K562 (cell line): ENCODE measurements around the gene TCF12. TPM values are rescaled to one million over a fixed set of nuclear protein-coding genes. Genes with fewer than 3 reads are reported as not detected.

Source experiments
- ATAC-seq: fragments of 200-7000 bp; cut with Tn5 transposase; 3 replicates; pipeline ENCODE4 v1.9.1; 2020; ENCODE audit warnings: moderate library complexity
- BruUV-seq: library from RNA; stranded (reverse); fragments of 400-500 nt; replicated peaks from 2 replicates; lab custom pipeline; 2021; lab: Mats Ljungman, UMichigan
- CTCF ChIA-PET: fragments of 300-600 bp; formaldehyde crosslinking; extraction: SDS; loops from one replicate; lab custom pipeline; 2021; ENCODE audit warnings: low intra/inter-chr PET ratio; lab: Yijun Ruan, JAX
- POLR2A ChIA-PET: fragments of 300-600, 350-650 bp; sonication (Branson Sonifier 250); formaldehyde crosslinking; extraction: SDS; loops from one replicate; lab custom pipeline; 2021; ENCODE audit warnings: antibody characterized with exemption, inconsistent platforms; lab: Yijun Ruan, JAX
- DNase-seq, 4 experiments: peaks; one replicate each; pipeline versions ENCODE4 v3.0.0 to v3.0.0-alpha.2; 2011 to 2018; ENCODE audit warnings: low spot score in 3 of 4, mixed read lengths in 3 of 4; ENCODE audit errors: extremely low read depth in 1 of 4
- FAIRE-seq: peaks from 2 replicates; lab custom pipeline; 2011; peaks lifted over from hg19 to GRCh38; lab: Jason Lieb, UNC
- H2AFZ ChIP-seq: 2 replicates; pipeline ENCODE4 v1.6.0; 2011; ENCODE audit warnings: low read depth, low read length, control low read depth, inconsistent platforms
- H3K27ac ChIP-seq: fragments of 200-600 bp; 3 replicates; pipeline ENCODE4 v1.8.0; 2011; ENCODE audit warnings: low read depth, mild to moderate bottlenecking, control low read depth, inconsistent platforms, low read length, moderate library complexity, mixed read lengths; ENCODE audit errors: extremely low read depth
- H3K27me3 ChIP-seq, 2 experiments: fragments of 300-600 bp in 1 of 2; 2 replicates in 1 of 2; 3 replicates in 1 of 2; pipeline versions ENCODE4 v1.6.0 to v1.8.0; 2011; ENCODE audit warnings: inconsistent platforms in 2 of 2, low read length in 2 of 2, mild to moderate bottlenecking in 1 of 2, mixed read lengths in 1 of 2, moderate library complexity in 1 of 2; ENCODE audit not compliant: control insufficient read depth in 2 of 2, insufficient read depth in 2 of 2
- H3K36me3 ChIP-seq: fragments of 300-600 bp; 3 replicates; pipeline ENCODE4 v1.8.0; 2011; ENCODE audit warnings: mild to moderate bottlenecking, low read length, inconsistent platforms; ENCODE audit not compliant: control insufficient read depth, insufficient read depth
- H3K4me1 ChIP-seq, 2 experiments: fragments of 200-600 bp in 1 of 2; replicated peaks in 1 of 2; 2 replicates in 1 of 2; 3 replicates in 1 of 2; pipeline versions ENCODE4 v1.5.1 to v1.8.0; 2011; ENCODE audit warnings: inconsistent platforms in 2 of 2, low read length in 2 of 2, mild to moderate bottlenecking in 1 of 2, mixed read lengths in 1 of 2, moderate library complexity in 1 of 2; ENCODE audit not compliant: control insufficient read depth in 2 of 2, insufficient read depth in 2 of 2
- H3K4me2 ChIP-seq: 2 replicates; pipeline ENCODE4 v1.6.1; 2011; ENCODE audit warnings: low read length, control low read depth, inconsistent platforms, mixed read lengths; ENCODE audit not compliant: insufficient read depth
- H3K4me3 ChIP-seq: fragments of 200-600 bp; sonication (generic), shearing (Covaris generic); 2 replicates; pipeline ENCODE4 v1.5.1; 2016; ENCODE audit warnings: control low read depth, inconsistent platforms
- H3K79me2 ChIP-seq: fragments of 200-600 bp; 3 replicates; pipeline ENCODE4 v1.8.0; 2011; ENCODE audit warnings: low read length, inconsistent platforms; ENCODE audit not compliant: control insufficient read depth, insufficient read depth
- H3K9ac ChIP-seq, 2 experiments: 2 replicates each; pipeline versions ENCODE4 v1.6.0 to v1.6.1; 2011; ENCODE audit warnings: low read depth in 2 of 2, low read length in 2 of 2, control low read depth in 1 of 2, inconsistent platforms in 1 of 2, mild to moderate bottlenecking in 1 of 2, mixed read lengths in 1 of 2; ENCODE audit not compliant: insufficient read depth in 1 of 2
- H3K9me1 ChIP-seq: one replicate; pipeline ENCODE4 v1.6.0; 2011; ENCODE audit warnings: inconsistent platforms, mild to moderate bottlenecking, low read length, moderate library complexity; ENCODE audit not compliant: control insufficient read depth, insufficient read depth
- H3K9me3 ChIP-seq: replicated peaks from 2 replicates; pipeline ENCODE4 v1.5.1; 2011; ENCODE audit warnings: low read depth, low read length, inconsistent platforms; ENCODE audit not compliant: control insufficient read depth, insufficient read depth
- H4K20me1 ChIP-seq: replicated peaks from 2 replicates; pipeline ENCODE4 v1.6.1; 2011; ENCODE audit warnings: low read length, inconsistent platforms, mixed read lengths; ENCODE audit not compliant: control insufficient read depth, insufficient read depth
- ARHGAP35 ChIP-seq: fragments of 450-650 bp; IDR thresholded peaks from 2 replicates; pipeline ENCODE4 v1.6.1; 2018; ENCODE audit not compliant: partially characterized antibody
- ARID4B ChIP-seq: sonication (generic); formaldehyde crosslinking; IDR thresholded peaks from 2 replicates; pipeline ENCODE4 v1.8.0; 2022; ENCODE audit warnings: mild to moderate bottlenecking, missing genetic modification reagents
- CHD1 ChIP-seq: fragments of 200-600 bp; sonication (generic); IDR thresholded peaks from one replicate; pipeline ENCODE4 v1.6.1; 2012; ENCODE audit warnings: mild to moderate bottlenecking, moderate library complexity, low read length, inconsistent platforms
- SRSF9 ChIP-seq: fragments of 200-400 bp; formaldehyde crosslinking; IDR thresholded peaks from 2 replicates; pipeline ENCODE4 v1.6.1; 2017; ENCODE audit warnings: low read depth, low read length, borderline replicate concordance
- TCF7L2 ChIP-seq: fragments of 150-350 bp; IDR thresholded peaks from 2 replicates; pipeline ENCODE4 v1.6.1; 2016; ENCODE audit warnings: low read depth, mild to moderate bottlenecking, low read length, moderate library complexity
- ZNF586 ChIP-seq: fragments of 450-650 bp; formaldehyde crosslinking; conservative IDR thresholded peaks from 2 replicates; pipeline ENCODE4 v1.4.0; 2020; ENCODE audit warnings: mild to moderate bottlenecking, moderate library complexity
- ZNF699 ChIP-seq: fragments of 250-450 bp; sonication (Bioruptor Pico); IDR thresholded peaks from 2 replicates; pipeline ENCODE4 v1.8.0; 2021; ENCODE audit warnings: mild to moderate bottlenecking, moderate library complexity; ENCODE audit not compliant: insufficient replicate concordance
- WGBS: fragments of 100-300 bp; shearing (Covaris generic); methylation state at CpG from one replicate; pipeline ENCODE4 v1.1.6; 2016; ENCODE audit warnings: low coverage, mixed read lengths; ENCODE audit not compliant: insufficient coverage; ENCODE audit errors: missing lambda C conversion rate; 5-methylcytosine and 5-hydroxymethylcytosine counted together
- in situ Hi-C: fragments of 300-500 bp; cut with MboI; formaldehyde crosslinking; loops from 4 replicates; pipeline ENCODE4 v1.15.0; 2018; ENCODE audit warnings: inconsistent platforms, mixed read lengths
- intact Hi-C: fragments of 100-400 bp; cut with micrococcal nuclease; formaldehyde crosslinking; loops from 2 replicates; pipeline ENCODE4 v1.14.2; 2022
- polyA plus RNA-seq, 8 experiments: library from polyadenylated mRNA; depleted of rRNA in 4 of 8; stranded (reverse) in 5 of 8; unstranded in 3 of 8; fragments of >200 nt; fragmentation: Nextera tagmentation in 2 of 8; fragmentation: Illumina TruSeq in 1 of 8; extraction: Ambion mirVana in 2 of 8; extraction: Trizol in 1 of 8; gene quantifications; 2 replicates each; pipeline versions ENCODE4 v1.2.1 to v1.2.3, GENCODE V29; 2011 to 2014; ENCODE audit warnings: inconsistent platforms in 1 of 8, missing spikeins in 1 of 8
- total RNA-seq, 7 experiments: library from RNA; depleted of rRNA in 6 of 7; stranded (reverse); fragments of >200 nt in 6 of 7; fragmentation: Illumina TruSeq in 2 of 7; extraction: Trizol in 2 of 7; gene quantifications; 2 replicates each; pipeline versions ENCODE4 v1.2.1 to v1.2.3, GENCODE V29; 2011 to 2021; ENCODE audit warnings: low replicate concordance in 1 of 7
- TF ChIP-seq, protein P1 (sequence below): IDR thresholded peaks from 3 replicates; pipeline ENCODE4 v1.6.1; 2011; ENCODE audit warnings: borderline replicate concordance, mild to moderate bottlenecking, moderate library complexity; ENCODE audit not compliant: insufficient read length; ENCODE audit errors: extremely low read depth
- TF ChIP-seq, protein P2 (sequence below): fragments of 250-450 bp; sonication (Bioruptor Pico); IDR thresholded peaks from 2 replicates; pipeline ENCODE4 v1.6.1; 2021; ENCODE audit warnings: mild to moderate bottlenecking
- TF ChIP-seq, protein P3 (sequence below): fragments of 450-650 bp; IDR thresholded peaks from one replicate; pipeline ENCODE4 v1.6.1; 2018; ENCODE audit warnings: mild to moderate bottlenecking, moderate library complexity; ENCODE audit not compliant: partially characterized antibody

TCF12 gene
- total and polyA plus RNA-seq, 9 of the 15 experiments (the other 6 are each of a cell fraction or from before 2014, with no cell fraction given): 10.5 to 132 (median 52.9) TPM

DNA sequence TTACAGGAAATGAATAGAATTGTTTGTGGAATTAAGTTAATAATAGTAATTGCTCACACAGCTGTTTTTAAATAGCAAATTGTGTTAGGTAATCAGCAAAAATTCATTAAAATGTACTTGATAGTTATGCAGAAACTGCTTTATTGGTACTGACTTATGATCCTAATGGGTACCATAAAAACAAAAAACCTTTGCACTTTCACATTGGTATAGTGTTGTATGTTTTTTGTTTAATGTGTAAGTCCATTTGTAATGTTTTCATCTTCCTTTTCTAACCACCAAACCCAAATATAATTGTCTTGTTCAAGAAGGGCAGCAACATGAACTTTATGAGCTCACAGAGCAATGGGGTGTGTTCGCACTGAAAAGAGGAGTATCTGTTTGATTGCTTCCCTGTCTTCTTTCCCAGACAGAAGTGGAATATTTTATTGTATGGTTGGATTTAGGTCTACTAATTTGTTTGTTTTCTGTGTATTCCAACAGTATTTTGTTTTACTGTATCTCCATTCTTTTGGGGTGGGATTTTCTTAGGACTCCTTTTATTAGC, 135.8 kb downstream of the TCF12 start (continued):
- TF ChIP-seq, protein P1, sequence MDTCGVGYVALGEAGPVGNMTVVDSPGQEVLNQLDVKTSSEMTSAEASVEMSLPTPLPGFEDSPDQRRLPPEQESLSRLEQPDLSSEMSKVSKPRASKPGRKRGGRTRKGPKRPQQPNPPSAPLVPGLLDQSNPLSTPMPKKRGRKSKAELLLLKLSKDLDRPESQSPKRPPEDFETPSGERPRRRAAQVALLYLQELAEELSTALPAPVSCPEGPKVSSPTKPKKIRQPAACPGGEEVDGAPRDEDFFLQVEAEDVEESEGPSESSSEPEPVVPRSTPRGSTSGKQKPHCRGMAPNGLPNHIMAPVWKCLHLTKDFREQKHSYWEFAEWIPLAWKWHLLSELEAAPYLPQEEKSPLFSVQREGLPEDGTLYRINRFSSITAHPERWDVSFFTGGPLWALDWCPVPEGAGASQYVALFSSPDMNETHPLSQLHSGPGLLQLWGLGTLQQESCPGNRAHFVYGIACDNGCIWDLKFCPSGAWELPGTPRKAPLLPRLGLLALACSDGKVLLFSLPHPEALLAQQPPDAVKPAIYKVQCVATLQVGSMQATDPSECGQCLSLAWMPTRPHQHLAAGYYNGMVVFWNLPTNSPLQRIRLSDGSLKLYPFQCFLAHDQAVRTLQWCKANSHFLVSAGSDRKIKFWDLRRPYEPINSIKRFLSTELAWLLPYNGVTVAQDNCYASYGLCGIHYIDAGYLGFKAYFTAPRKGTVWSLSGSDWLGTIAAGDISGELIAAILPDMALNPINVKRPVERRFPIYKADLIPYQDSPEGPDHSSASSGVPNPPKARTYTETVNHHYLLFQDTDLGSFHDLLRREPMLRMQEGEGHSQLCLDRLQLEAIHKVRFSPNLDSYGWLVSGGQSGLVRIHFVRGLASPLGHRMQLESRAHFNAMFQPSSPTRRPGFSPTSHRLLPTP: no peak
- TF ChIP-seq, protein P2, sequence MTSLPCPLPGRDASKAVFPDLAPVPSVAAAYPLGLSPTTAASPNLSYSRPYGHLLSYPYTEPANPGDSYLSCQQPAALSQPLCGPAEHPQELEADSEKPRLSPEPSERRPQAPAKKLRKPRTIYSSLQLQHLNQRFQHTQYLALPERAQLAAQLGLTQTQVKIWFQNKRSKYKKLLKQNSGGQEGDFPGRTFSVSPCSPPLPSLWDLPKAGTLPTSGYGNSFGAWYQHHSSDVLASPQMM (CRISPR knock-in tag): no peak
- TF ChIP-seq CHD1 (no peak), ZNF586 (CRISPR knock-in tag) (no peak)

GRCh38 chr15:57056357-57056756, 137.9 kb downstream of the TCF12 start:
- no peaks in the 10 kb centered on the region for H3K4me1 ChIP-seq
- ChIA-PET POLR2A (interaction anchor here (0.7 kb wide), 1 partner anchor 184 kb away, joined by 3 read pairs; no protein-coding TSS in a partner anchor), CTCF (interaction anchor here (0.6 kb wide), 2 partner anchors 10 to 545 kb away, joined by 3 to 5 read pairs; no protein-coding TSS in a partner anchor)
- H3K9me3 ChIP-seq: no peaks in the 10 kb centered on the region
- H3K27me3 ChIP-seq: no peaks in the 10 kb centered on the region
- in situ Hi-C loops (no loop called here), intact Hi-C loops (no loop called here)
- ATAC-seq (no peak), FAIRE-seq (no peak), DNase-seq (no peak)
- no peaks in the 10 kb centered on the region for H3K9me1 ChIP-seq
- H3K4me2 ChIP-seq: no peak overlapping the region
- H3K9ac ChIP-seq: no peak overlapping the region
- no peaks in the 10 kb centered on the region for H3K36me3 ChIP-seq
- no TSS peak for BruUV-seq
- H3K27ac ChIP-seq: no peak overlapping the region
- peaks cover 77% of the 10 kb centered on the region for H3K79me2 ChIP-seq
- H2AFZ ChIP-seq: no peak overlapping the region
- 80% methylated on average over 7 of the region's 7 CpGs for WGBS
- H4K20me1 ChIP-seq: 0 out of 2 replicates have a peak, but pooled peaks cover 3% of the 10 kb centered on the region
- no peak overlapping the region for H3K4me3 ChIP-seq
- TF ChIP-seq ARHGAP35: no peak
- no peak for TF ChIP-seq SRSF9
- no peak for TF ChIP-seq ARID4B (CRISPR knock-in tag)
- TF ChIP-seq ZNF699 (CRISPR knock-in tag): no peak
- TF ChIP-seq, protein P3, sequence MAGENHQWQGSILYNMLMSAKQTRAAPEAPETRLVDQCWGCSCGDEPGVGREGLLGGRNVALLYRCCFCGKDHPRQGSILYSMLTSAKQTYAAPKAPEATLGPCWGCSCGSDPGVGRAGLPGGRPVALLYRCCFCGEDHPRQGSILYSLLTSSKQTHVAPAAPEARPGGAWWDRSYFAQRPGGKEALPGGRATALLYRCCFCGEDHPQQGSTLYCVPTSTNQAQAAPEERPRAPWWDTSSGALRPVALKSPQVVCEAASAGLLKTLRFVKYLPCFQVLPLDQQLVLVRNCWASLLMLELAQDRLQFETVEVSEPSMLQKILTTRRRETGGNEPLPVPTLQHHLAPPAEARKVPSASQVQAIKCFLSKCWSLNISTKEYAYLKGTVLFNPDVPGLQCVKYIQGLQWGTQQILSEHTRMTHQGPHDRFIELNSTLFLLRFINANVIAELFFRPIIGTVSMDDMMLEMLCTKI: no peak
- no peak for TF ChIP-seq TCF7L2
